Endothelial cell of umbilical vein (primary cell): ENCODE results near the gene SLC6A18. TPM values are rescaled to one million over a fixed set of nuclear protein-coding genes. Genes with fewer than 3 reads are reported as not detected.

Experiments
- BruUV-seq: library from RNA; stranded (reverse); fragments of 400-500 nt; replicated peaks from 2 replicates; lab custom pipeline; 2021; lab: Mats Ljungman, UMichigan
- CTCF ChIA-PET: fragments of 300-600, 350-600 bp; sonication (Branson Sonifier 250); formaldehyde crosslinking; loops from one replicate; lab custom pipeline; 2021; ENCODE audit warnings: antibody characterized with exemption, inconsistent platforms; lab: Charles Lee
- POLR2A ChIA-PET: fragments of 300-600, 350-600 bp; sonication (Branson Sonifier 250); formaldehyde crosslinking; loops from one replicate; lab custom pipeline; 2021; ENCODE audit warnings: antibody characterized with exemption, inconsistent platforms; lab: Charles Lee
- DNase-seq: peaks from one replicate; pipeline ENCODE4 v3.0.0-alpha.2; 2011; ENCODE audit warnings: low read depth, low spot score
- FAIRE-seq: peaks from 2 replicates; lab custom pipeline; 2011; peaks lifted over from hg19 to GRCh38; lab: Jason Lieb, UNC
- H2AFZ ChIP-seq: 2 replicates; pipeline ENCODE4 v1.6.0; 2012; ENCODE audit warnings: low read depth, low read length, control low read depth, inconsistent platforms
- H3K27ac ChIP-seq: 2 replicates; pipeline ENCODE4 v1.5.1; 2011; ENCODE audit warnings: low read depth, mild to moderate bottlenecking, control low read depth, low read length, moderate library complexity; ENCODE audit not compliant: insufficient read depth
- H3K27me3 ChIP-seq, 2 experiments: 2 replicates each; pipeline versions ENCODE4 v1.6.0 to v1.6.1; 2011; ENCODE audit warnings: low read length in 2 of 2, mixed read lengths in 1 of 2; ENCODE audit not compliant: control insufficient read depth in 2 of 2, insufficient read depth in 2 of 2
- H3K36me3 ChIP-seq, 2 experiments: 2 replicates in 1 of 2; 3 replicates in 1 of 2; pipeline ENCODE4 v1.5.1; 2011; ENCODE audit warnings: low read length in 2 of 2, mild to moderate bottlenecking in 1 of 2, moderate library complexity in 1 of 2; ENCODE audit not compliant: control insufficient read depth in 2 of 2, insufficient read depth in 2 of 2; ENCODE audit errors: extremely low read depth in 1 of 2
- H3K4me1 ChIP-seq: 3 replicates; pipeline ENCODE4 v1.5.1; 2011; ENCODE audit warnings: mild to moderate bottlenecking, low read length; ENCODE audit not compliant: control insufficient read depth, insufficient read depth; ENCODE audit errors: extremely low read depth
- H3K4me2 ChIP-seq: 2 replicates; pipeline ENCODE4 v1.6.1; 2011; ENCODE audit warnings: low read length, control low read depth, mixed read lengths; ENCODE audit not compliant: insufficient read depth
- H3K4me3 ChIP-seq, 3 experiments: fragments of 200-600 bp in 1 of 3; sonication (generic), shearing (Covaris generic) in 1 of 3; replicated peaks in 1 of 3; 2 replicates each; pipeline ENCODE4 v1.5.1; 2011 to 2016; ENCODE audit warnings: control low read depth in 3 of 3, low read length in 3 of 3, mild to moderate bottlenecking in 2 of 3, inconsistent platforms in 1 of 3, low read depth in 1 of 3, moderate library complexity in 1 of 3; ENCODE audit not compliant: insufficient read depth in 1 of 3
- H3K79me2 ChIP-seq: 2 replicates; pipeline ENCODE4 v1.6.0; 2012; ENCODE audit warnings: low read length, inconsistent platforms; ENCODE audit not compliant: control insufficient read depth, insufficient read depth
- H3K9ac ChIP-seq: replicated peaks from 2 replicates; pipeline ENCODE3; 2011; ENCODE audit warnings: low read length, control low read depth; ENCODE audit not compliant: insufficient read depth; ENCODE audit errors: extremely low read depth
- H3K9me1 ChIP-seq: replicated peaks from 3 replicates; pipeline ENCODE4 v1.6.0; 2011; ENCODE audit warnings: mild to moderate bottlenecking, low read length; ENCODE audit not compliant: control insufficient read depth, insufficient read depth; ENCODE audit errors: extremely low read depth
- H3K9me3 ChIP-seq: replicated peaks from 2 replicates; pipeline ENCODE4 v1.5.1; 2012; ENCODE audit warnings: low read length, inconsistent platforms; ENCODE audit not compliant: control insufficient read depth, insufficient read depth
- H4K20me1 ChIP-seq: replicated peaks from 2 replicates; pipeline ENCODE3; 2011; ENCODE audit warnings: mild to moderate bottlenecking, low read length; ENCODE audit not compliant: control insufficient read depth, insufficient read depth; ENCODE audit errors: extremely low read depth
- EZH2 ChIP-seq: IDR thresholded peaks from 2 replicates; pipeline ENCODE4 v1.6.1; 2012; ENCODE audit warnings: borderline replicate concordance, low read depth, mild to moderate bottlenecking, moderate library complexity, low read length, inconsistent platforms; ENCODE audit not compliant: severe bottlenecking
- FOS ChIP-seq: IDR thresholded peaks from 2 replicates; pipeline ENCODE4 v1.6.1; 2011; ENCODE audit warnings: mild to moderate bottlenecking, low read length, moderate library complexity, borderline replicate concordance; ENCODE audit not compliant: insufficient read depth
- GATA2 ChIP-seq: IDR thresholded peaks from 2 replicates; pipeline ENCODE4 v1.7.0; 2011; ENCODE audit warnings: low read depth, mild to moderate bottlenecking, moderate library complexity, mixed read lengths, low read length; ENCODE audit not compliant: insufficient read length, insufficient read depth
- MYC ChIP-seq: IDR thresholded peaks from one replicate; pipeline ENCODE4 v1.6.1; 2011; ENCODE audit warnings: mild to moderate bottlenecking, low read depth, low read length
- dilution Hi-C: fragments of 300-500 bp; cut with MboI; formaldehyde crosslinking; loops from one replicate; pipeline ENCODE4 v1.15.0; 2019; ENCODE audit warnings: low sequenced_read_pairs; ENCODE audit not compliant: extremely low pct_ligation_motif_present
- intact Hi-C: fragments of 100-400 bp; cut with micrococcal nuclease; formaldehyde crosslinking; loops from one replicate; pipeline ENCODE4 v1.10.0; 2022
- polyA plus RNA-seq, 4 experiments: library from polyadenylated mRNA; depleted of rRNA in 3 of 4; stranded (reverse) in 3 of 4; unstranded in 1 of 4; fragments of >200 nt; gene quantifications; 2 replicates each; pipeline versions ENCODE4 v1.2.1 to v1.2.3, GENCODE V29; 2011 to 2012; ENCODE audit warnings: missing spikeins in 1 of 4
- total RNA-seq: library from RNA; stranded (reverse); gene quantifications from 2 replicates; pipeline ENCODE4 v1.2.3, GENCODE V29; 2021
- TF ChIP-seq, protein P1 (sequence below): IDR thresholded peaks from 2 replicates; pipeline ENCODE4 v1.6.1; 2011; ENCODE audit not compliant: insufficient read depth, insufficient read length
- TF ChIP-seq, protein P2 (sequence below), 2 donors: IDR thresholded peaks; 1 replicate in 1 of 2; 2 replicates in 1 of 2; pipeline ENCODE4 v1.5.1; 2011; ENCODE audit warnings: low read length in 2 of 2, mild to moderate bottlenecking in 2 of 2, moderate library complexity in 2 of 2, control low read depth in 1 of 2, inconsistent platforms in 1 of 2, low read depth in 1 of 2; ENCODE audit not compliant: insufficient read depth in 1 of 2; ENCODE audit errors: extremely low read depth in 1 of 2

Gene SLC6A18
- total and polyA plus RNA-seq, 2 donors (not counting 3 experiments of a cell fraction or from before 2014, with no cell fraction given): not detected

DNA sequence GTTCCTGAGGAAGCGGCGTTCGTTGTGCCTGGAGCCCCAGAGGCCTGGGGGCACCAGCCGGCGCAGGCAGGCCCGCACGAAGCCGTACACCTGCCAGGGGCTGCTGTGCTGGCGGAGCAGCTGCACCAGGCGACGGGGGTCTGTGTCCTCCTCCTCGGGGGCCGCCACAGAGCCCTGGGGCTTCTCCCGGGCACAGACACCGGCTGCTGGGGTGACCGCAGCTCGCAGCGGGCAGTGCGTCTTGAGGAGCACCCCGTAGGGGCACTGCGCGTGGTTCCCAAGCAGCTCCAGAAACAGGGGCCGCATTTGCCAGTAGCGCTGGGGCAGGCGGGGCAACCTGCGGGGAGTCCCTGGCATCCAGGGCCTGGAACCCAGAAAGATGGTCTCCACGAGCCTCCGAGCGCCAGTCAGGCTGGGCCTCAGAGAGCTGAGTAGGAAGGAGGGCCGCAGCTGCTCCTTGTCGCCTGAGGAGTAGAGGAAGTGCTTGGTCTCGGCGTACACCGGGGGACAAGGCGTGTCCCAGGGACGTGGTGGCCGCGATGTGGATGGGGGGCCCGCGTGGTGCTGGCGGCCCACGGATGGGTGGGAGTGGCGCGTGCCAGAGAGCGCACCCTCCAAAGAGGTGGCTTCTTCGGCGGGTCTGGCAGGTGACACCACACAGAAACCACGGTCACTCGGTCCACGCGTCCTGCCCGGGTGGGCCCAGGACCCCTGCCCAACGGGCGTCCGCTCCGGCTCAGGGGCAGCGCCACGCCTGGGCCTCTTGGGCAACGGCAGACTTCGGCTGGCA is 68.4 kb downstream of the SLC6A18 start:
- H3K9ac ChIP-seq: no peak overlapping the region
- FAIRE-seq: no peak
- H4K20me1 ChIP-seq: no peaks in the 10 kb centered on the region
- H3K27ac ChIP-seq: no peak overlapping the region
- no peaks in the 10 kb centered on the region for H3K79me2 ChIP-seq
- no peaks in the 10 kb centered on the region for H3K4me1 ChIP-seq
- H3K36me3 ChIP-seq: no peaks in the 10 kb centered on the region
- no TSS peak for BruUV-seq
- dilution Hi-C loops (no loop called here), intact Hi-C loops (no loop called here)
- no peaks in the 10 kb centered on the region for H3K9me3 ChIP-seq
- ChIA-PET POLR2A (no interaction called here), CTCF (no interaction called here)
- no peak overlapping the region for H2AFZ ChIP-seq
- DNase-seq: no peak
- no peak overlapping the region for H3K4me3 ChIP-seq
- no peak overlapping the region for H3K4me2 ChIP-seq
- H3K9me1 ChIP-seq: no peaks in the 10 kb centered on the region
- H3K27me3 ChIP-seq: peaks cover 0 to 13% of the 10 kb centered on the region in 2 experiments
- no peak for TF ChIP-seq MYC
- TF ChIP-seq EZH2: no peak
- TF ChIP-seq GATA2: no peak
- TF ChIP-seq, protein P1, sequence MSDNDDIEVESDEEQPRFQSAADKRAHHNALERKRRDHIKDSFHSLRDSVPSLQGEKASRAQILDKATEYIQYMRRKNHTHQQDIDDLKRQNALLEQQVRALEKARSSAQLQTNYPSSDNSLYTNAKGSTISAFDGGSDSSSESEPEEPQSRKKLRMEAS: no peak
- TF ChIP-seq, protein P2, sequence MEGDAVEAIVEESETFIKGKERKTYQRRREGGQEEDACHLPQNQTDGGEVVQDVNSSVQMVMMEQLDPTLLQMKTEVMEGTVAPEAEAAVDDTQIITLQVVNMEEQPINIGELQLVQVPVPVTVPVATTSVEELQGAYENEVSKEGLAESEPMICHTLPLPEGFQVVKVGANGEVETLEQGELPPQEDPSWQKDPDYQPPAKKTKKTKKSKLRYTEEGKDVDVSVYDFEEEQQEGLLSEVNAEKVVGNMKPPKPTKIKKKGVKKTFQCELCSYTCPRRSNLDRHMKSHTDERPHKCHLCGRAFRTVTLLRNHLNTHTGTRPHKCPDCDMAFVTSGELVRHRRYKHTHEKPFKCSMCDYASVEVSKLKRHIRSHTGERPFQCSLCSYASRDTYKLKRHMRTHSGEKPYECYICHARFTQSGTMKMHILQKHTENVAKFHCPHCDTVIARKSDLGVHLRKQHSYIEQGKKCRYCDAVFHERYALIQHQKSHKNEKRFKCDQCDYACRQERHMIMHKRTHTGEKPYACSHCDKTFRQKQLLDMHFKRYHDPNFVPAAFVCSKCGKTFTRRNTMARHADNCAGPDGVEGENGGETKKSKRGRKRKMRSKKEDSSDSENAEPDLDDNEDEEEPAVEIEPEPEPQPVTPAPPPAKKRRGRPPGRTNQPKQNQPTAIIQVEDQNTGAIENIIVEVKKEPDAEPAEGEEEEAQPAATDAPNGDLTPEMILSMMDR (IDR thresholded peaks at IDR 0.05; ENCODE audit: extremely low read depth in 1 of 2, insufficient read depth in 1 of 2, low read depth in 1 of 2, low read length in 2 of 2): no peak
- no peak for TF ChIP-seq FOS
